K562 (cell line): Measurements from ENCODE around the gene CCNQ.

ENCODE experiments used
- CBX3 ChIP-seq, 2 experiments: IDR thresholded peaks; 1 replicate in 1 of 2; 2 replicates in 1 of 2; pipeline ENCODE4 v1.6.1; 2012; ENCODE audit warnings: inconsistent platforms in 2 of 2, low read length in 2 of 2, borderline replicate concordance in 1 of 2, control low read depth in 1 of 2
- CTCF ChIP-seq, 3 experiments: IDR thresholded peaks in 2 of 3; conservative IDR thresholded peaks in 1 of 3; 2 replicates each; pipeline ENCODE4 v1.5.1; 2011 to 2012; ENCODE audit warnings: low read length in 3 of 3, mild to moderate bottlenecking in 3 of 3, control low read depth in 2 of 3, improper control_type of control experiment in 1 of 3, inconsistent platforms in 1 of 3, low read depth in 1 of 3, mixed read lengths in 1 of 3, moderate library complexity in 1 of 3; ENCODE audit not compliant: insufficient read depth in 2 of 3
- HBP1 ChIP-seq: fragments of 450-650 bp; formaldehyde crosslinking; IDR thresholded peaks from 2 replicates; pipeline ENCODE4 v1.4.0; 2022; ENCODE audit warnings: missing genetic modification characterization
- MTA1 ChIP-seq: fragments of 450-650 bp; IDR thresholded peaks from 2 replicates; pipeline ENCODE4 v1.6.1; 2017; ENCODE audit warnings: borderline replicate concordance
- PHF8 ChIP-seq: fragments of 200-600 bp; sonication (generic); IDR thresholded peaks from 2 replicates; pipeline ENCODE4 v1.6.1; 2012; ENCODE audit warnings: mixed run types, mild to moderate bottlenecking, inconsistent platforms, low read length, moderate library complexity, borderline replicate concordance
- POLR2G ChIP-seq: fragments of 200-400 bp; formaldehyde crosslinking; IDR thresholded peaks from 2 replicates; pipeline ENCODE4 v1.6.1; 2017; ENCODE audit warnings: low read depth, mild to moderate bottlenecking, antibody characterized with exemption, low read length, moderate library complexity
- PTTG1 ChIP-seq: fragments of 450-650 bp; IDR thresholded peaks from 2 replicates; pipeline ENCODE4 v1.6.1; 2016; ENCODE audit warnings: low read depth, mild to moderate bottlenecking, missing genetic modification characterization, missing compliant biosample characterization
- THRA ChIP-seq: fragments of 450-650 bp; IDR thresholded peaks from 2 replicates; pipeline ENCODE4 v1.6.1; 2017; ENCODE audit warnings: mild to moderate bottlenecking, moderate library complexity
- ZBTB7A ChIP-seq: IDR thresholded peaks from 2 replicates; pipeline ENCODE4 v1.6.1; 2011; ENCODE audit warnings: low read depth, mild to moderate bottlenecking, low read length, moderate library complexity, borderline replicate concordance; ENCODE audit not compliant: control insufficient read depth

GRCh38 chrX:153628665-153629064 is 29.7 kb upstream of the CCNQ start:
- TF ChIP-seq POLR2G = no peak
- no peak for TF ChIP-seq ZBTB7A
- TF ChIP-seq THRA = no peak
- no peak for TF ChIP-seq CTCF (IDR thresholded peaks at IDR 0.05 in 2 of 3, conservative IDR thresholded peaks at IDR 0.05 in 1 of 3; ENCODE audit: insufficient read depth in 2 of 3, low read depth in 1 of 3, low read length in 3 of 3)
- no peak for TF ChIP-seq MTA1
- TF ChIP-seq PHF8 = no peak
- TF ChIP-seq PTTG1 (tag) = no peak
- TF ChIP-seq CBX3 (IDR thresholded peaks at IDR 0.05; ENCODE audit: borderline replicate concordance in 1 of 2, low read length in 2 of 2) = no peak
- no peak for TF ChIP-seq HBP1 (CRISPR knock-in tag)
